HG02610 (cell line): ENCODE data around the gene GTSE1.

Experiments
- ATAC-seq: cut with Tn5 transposase; IDR thresholded peaks from one replicate; pipeline ENCODE4 v1.9.1; 2021; ENCODE audit warnings: mild to moderate bottlenecking, moderate library complexity; ENCODE audit not compliant: unreplicated experiment

Gene GTSE1

DNA sequence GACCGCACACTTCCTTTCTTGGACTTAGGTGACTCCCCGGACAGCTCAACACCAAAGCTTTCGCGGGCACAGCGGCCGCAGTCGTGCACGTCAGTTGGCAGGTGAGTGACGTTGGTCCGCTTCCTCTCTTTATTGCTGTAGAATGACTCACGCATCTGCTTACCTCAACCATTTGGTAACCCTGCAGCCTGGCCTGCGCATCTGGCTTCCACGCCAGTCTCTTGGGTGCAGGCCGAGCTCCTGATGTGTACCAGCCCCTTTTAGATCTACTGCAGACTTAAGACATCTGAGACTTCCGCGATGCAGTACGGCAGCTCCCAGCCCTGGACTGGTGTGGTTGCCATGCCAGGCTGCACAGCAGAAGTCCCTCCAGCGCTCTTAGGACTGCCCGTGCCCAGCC lies 26.5 kb downstream of the GTSE1 start:
- no peak for ATAC-seq

DNA sequence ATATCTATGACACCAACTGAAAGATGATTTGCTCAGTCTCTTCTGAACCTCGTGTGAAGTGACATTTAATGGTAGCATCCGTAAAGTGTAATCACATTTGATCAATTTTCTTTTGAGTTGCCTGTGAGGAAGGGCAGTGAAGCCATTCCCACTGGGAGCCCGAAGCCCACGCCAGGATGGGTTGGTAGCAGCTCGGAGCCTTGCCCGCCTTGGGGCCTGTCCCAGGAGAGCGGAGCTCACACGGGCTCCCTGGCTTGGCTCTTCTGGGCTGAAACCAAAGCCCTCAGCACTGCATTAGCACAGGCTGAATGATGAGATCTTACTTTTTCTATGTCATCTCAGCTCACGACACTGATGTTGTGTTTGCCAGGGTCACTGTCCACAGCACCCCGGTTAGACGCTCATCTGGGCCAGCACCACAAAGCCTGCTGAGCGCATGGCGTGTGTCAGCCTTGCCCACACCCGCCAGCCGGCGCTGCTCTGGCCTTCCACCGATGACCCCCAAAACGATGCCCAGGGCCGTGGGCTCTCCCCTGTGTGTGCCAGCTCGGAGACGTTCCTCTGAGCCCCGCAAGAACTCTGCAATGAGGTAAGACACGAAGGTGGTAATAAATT lies 29.5 kb downstream of the GTSE1 start:
- no peak for ATAC-seq

DNA sequence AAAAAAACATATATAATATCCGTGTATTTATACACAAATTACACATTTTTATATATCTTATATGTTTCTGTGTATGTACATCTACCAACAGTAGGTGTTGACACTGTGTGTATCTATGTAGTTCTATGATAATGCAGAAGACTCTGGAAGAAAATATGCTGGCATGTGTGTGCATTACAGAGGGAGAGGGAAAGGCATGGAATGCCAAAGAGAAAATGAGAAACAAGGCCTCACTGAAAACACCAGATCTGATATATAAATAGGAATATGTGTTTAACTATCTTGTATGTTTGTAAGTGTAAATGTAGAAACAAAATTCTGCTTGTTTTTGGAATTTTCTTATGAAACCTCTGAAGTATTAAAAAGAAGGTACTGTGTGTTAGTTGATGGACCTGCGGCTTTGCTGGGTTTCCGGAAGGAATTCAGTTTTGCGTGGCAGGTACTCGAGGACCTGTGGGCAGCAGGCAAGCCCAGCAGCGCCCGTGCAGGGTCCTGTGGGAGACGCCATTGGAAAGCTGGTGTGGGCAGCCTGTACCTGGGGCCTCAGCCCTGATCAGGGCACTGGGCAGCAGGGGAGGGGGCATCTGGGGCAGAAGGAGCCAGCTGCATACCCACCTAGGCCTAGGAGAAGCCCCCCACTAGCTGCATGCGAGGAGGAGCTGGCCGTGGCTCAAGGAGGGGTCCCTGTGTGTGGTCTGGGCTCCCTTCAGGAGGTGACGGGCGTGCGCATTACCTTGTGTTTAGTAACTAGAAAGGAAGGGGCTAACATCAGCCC lies 31.2 kb downstream of the GTSE1 start:
- no peak for ATAC-seq

DNA sequence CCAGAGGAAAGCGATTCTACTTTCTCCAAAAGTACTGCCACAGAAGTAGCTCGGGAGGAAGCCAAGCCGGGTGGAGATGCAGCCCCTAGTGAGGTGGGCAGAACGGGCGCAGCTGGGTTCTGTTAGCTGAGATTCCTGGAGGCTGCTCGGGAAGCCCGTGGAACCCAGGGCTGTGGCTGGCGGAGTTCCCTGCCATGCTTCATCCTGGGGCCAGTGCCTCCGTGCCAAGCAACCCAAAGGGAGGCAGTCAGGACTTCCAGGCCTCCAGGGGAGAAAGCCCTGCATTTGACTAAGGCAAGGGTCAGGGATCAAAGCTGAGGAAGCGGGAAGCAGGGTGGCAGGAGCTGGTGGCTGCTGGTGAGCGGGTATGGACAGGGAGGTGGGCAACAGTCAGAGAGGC lies 32.1 kb downstream of the GTSE1 start:
- no peak for ATAC-seq

DNA sequence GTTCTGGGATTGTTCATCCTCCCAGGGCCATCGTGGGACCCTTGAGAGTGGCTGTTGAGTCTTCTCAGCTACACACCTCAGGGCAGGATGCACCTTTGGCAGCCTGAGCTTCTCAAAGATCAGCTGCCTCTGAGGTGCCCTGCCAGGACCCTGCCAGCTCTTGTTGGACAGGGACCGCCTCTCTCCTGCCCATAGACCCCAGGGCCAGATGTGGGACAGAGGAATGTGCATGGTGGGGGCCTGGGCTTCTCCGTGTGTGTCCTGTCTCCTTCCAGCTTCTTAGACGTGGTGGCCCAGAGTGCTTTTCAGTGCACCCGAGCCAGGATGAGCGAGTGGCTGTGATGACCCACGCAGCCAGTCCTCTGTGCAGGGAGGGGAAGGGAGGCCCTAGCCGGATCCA lies 32.9 kb downstream of the GTSE1 start:
- no peak for ATAC-seq

DNA sequence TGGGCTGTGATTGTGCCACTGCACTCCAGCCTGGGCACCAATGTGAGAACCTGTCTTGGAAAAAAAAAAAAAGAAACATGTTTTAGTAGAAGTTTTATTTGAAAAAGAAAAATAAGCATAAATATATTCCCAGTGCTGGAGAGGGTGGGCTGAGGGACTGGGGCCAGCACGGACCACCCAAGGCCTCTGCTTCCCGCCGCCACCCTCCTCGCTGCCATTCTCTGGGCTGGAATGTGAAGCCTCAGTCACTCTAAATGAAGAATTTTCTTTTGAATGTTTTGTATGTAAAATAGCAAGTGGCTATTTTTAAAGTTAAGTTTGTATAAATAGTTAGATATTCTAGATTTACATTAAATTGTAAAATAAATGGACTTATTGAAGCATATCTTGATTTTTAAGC lies 33.8 kb downstream of the GTSE1 start:
- ATAC-seq = no peak

DNA sequence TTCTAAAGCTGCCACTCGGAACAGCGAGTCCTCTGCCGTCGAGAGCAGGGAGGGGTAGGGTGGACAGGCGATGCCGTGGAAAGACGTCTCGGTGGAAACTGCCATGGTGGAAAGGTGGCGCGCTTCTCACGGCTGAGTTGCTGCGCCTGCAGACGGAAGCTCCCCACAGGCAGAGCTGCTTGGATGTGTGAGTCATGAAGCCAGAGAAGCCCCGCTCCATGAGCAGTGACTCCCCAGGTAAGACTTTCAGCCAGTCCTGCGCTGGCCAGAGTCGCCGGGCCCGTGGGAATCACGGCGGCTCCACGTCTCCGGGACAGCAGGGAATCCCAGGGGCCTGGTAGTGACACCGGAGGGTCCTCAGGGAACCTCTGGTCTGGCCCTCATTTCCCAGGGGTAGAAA lies 34.8 kb downstream of the GTSE1 start:
- no peak for ATAC-seq

DNA sequence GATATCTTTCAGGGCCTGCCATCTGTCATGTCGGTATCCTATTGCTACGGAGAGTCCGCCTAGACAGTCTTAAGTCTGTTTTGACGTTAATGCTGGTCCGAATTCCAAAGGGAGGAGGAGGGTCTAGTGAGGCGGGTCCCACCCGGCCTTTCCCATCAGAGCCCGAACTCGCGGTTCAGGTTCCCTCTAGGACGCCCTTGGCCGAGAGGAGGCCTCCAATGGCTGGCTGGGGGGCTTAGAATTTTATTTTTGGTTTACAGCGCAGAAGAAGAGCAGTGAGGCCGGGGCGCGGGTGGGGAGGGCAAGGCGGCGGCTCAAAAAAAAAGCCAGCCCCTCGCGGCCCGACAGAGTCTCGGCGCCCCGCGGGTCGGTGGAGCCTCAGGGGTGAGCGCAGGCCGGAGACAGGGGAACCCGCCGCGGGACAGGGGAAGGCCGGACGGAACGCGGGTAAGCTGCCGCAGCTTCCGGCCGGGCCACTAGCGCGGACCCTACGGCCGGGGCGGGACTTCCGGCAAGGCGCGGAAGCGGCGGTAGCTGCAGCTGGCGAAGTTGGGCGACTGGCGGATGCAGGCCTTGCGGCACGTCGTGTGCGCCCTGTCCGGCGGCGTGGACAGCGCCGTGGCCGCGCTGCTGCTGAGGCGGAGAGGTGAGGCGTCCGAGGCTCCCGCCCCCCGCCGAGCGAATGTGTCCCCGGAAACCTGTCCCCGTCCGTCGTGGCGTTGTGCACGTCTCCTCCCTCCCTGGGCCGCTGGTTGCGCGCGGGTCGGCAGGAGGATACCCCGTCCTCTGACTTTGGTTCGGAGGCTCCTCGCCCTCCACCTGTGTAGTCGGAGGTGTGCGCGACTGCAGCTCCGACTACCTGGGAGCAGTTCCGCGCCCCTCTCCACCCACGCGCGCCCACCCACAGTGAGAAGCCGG lies 38.8 kb downstream of the GTSE1 start, which contains the start of gene TRMU:
Gene TRMU (plus strand): TSS at position 514 of the 918 bp plus-strand sequence. CDS start 51 bp downstream, at position 565.
- ATAC-seq = peak; percentile 85

DNA sequence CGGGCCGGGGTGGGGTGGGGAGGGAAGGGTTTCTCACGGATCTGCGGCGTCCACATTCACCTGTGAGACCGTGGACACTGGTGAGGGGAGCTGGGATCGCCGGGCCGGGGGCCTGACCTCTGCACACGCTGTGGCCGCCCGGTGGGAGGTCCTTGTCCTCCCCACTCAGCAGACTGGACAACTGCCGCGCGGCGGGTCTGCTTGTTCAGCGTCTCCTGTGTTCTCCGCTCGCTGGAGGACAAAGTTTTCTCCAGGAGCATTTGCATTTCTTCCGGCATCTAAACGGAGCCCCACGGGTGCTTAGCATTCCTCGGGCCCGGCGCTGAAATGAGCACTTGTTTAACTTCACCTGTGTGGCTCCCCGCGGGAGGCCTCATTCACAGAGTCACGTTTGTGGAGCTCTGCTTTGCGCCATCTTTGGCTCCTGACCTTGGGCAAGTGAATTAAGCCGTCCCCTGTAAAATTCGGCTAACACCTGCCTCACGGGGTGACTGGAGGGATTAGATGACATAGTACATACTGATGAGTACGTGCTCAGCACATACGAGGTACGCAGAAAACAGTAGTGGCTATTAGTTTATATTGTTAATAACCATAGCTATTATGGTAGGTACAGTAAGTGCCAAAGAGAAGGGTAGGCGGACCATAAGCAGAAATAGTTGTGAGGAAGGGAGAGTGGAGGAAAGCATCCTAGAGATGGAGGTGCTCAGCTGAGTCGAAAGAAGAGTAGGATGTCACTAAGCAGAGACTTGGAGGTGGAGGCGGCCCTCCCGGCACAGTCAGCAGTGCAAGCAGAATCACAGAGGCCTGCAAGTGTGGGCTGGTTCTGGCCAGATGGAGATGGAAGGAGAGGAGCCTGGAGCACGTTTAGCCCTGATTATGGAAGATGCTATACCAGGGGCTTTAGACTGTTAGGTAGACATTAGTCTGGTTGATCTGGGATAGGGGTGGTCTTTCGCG lies 39.7 kb downstream of the GTSE1 start:
- ATAC-seq = peak; percentile 4

DNA sequence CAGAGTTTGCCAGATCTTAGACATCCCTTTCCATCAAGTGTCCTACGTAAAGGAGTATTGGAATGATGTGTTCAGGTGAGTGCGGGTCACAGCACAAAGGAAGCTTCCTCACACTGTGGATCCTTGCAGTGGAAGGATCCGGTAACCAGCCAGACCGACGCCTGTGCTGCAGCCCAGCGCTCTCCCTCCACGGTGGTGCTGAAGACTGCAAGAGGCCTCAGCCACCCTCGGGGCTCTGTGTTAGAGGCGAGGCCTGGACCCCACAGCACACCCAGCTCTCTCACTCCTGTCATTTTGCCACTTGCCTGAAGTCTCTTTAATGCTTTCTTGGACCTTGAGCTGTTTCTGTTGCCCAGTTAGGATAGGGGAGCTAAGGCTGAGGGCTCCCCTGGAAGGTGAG lies 41.2 kb downstream of the GTSE1 start:
- no peak for ATAC-seq

DNA sequence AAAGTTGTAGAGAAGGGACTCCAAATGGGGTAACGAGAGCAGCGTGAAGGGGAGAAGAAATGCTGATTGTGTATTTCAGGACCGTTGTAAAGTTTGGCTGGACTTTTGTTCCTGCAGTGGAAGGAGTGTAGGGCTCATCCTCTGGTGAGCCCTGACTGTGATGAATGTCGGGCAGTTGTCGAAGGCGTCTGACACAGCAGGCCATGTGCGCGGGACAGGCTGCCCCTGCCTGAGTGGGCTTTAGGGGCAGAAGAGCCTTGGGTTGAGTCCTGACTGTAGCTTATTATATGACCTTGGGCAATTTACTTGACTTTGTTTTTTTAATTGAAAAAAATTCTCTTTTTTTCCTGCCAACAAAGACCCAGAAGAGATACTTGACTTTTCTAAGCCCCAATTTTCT lies 42.0 kb downstream of the GTSE1 start:
- ATAC-seq = no peak

DNA sequence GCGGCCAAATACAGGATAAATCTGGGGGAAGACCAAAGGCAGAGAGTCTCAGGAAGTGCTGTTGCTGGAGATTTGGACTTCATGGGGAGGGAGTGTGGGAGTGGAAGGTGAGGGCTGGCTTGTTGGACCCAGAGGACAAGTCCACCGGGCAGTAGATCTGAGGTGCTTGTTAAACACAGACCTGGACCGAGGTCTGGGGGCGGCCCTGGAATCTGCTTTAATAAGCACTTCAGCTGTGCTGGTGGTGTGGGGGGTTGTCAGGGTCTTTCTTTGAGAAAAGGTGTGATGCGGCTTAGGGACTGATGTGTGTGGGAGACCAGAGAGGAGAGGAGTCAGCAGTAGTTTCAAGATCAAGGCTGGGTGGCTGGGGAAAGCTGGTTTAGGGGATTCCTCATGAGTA lies 43.3 kb downstream of the GTSE1 start:
- ATAC-seq = no peak

DNA sequence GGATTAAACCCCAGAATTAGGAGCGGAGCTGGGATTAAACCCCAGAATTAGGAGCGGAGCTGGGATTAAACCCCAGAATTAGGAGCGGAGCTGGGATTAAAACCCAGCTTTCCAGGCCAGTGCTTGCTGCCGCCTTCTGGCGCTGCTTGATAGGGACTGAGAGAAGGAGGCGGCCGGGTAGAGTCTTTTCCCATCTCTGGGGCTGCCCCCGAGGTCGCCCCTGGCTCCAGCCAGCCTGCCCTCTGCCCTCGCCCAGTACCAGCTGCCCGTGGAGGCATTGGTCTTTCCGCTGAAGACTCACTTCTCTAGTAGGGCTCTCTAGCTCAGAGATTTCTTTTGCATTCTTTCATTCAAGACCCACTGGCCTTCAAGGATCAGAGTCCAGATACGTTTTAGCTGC lies 44.0 kb downstream of the GTSE1 start:
- ATAC-seq = no peak

DNA sequence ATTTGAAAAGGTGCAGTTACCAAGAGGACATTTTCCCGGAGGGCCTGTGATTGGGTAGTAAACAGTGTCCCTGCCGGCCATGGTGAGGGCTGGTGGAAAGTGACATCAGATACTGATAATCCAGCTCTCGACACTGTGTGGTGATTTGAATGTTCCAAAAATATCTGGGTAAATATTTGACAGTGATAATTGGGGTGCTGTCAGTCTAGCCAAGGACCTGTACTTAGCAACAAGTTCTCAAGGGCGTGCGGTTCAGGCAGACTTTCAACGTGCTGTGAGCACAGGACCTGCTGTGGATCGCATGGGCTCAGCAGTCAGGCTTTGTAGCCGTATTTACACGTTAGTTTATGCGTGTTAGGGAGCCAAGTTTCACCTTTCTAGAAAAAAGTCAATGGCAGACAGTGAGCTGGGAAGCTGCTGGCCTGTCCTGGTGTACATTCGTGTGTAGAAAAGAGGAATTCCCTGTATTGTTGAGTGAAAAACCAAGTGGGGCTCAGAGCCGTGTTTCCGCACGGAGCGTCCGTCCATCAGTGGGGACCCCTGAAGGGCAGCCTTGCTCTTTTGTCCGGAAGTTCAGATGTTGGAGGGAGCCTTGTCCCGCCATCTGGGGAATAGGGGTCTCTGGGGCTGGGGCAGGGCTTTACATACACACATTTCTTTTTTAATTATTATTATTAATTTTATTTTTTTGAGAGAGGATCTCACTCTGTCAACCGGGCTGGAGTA lies 50.2 kb downstream of the GTSE1 start:
- ATAC-seq = no peak

DNA sequence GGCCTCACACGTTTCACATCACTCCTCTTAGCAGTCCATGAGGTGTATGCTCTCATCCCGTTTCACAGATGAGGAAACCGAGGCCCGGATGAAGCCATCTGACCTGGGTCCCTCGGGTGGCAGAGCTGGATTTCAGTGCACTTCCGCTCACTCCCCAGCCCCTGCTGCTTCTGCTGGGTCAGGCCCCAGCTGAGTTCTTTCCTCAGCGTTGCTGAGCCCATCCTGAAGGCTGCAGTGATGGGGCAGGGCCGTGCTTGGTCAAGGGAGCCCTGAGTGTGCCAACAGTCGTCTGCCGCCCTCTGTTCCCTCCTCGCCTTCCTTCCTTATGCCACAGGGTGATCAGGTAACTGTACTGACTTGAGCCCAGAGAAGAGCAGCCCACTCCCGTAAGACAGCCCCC lies 51.0 kb downstream of the GTSE1 start:
- no peak for ATAC-seq

DNA sequence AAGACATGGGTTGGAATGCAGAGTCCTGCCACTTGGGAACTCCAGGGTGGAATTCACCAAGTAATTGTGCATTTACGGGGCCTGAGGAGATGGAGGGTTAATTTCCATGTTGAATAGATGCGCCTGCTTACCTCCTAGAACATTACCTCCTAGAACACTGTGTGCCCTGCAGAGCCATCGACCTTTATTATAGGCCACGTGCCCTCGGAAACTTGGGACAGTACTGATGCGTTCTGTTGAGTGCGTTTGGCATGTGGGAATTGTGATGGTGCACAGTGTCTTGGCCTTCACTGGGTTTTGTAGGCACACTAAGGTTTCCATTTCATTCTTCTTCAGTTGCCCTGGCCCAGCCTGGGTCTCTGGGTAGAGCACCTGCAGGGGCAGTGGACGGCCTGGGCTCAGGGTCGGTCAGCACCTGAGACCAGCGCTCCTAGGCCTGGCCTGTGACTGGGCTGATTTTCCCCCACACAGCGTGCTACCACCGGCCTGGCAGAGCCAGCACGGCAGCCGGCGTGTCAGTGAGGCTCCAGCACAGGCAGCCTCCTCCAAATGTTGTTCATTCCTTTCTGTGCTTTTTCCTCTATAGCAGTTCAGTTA lies 51.5 kb downstream of the GTSE1 start:
- no peak for ATAC-seq

DNA sequence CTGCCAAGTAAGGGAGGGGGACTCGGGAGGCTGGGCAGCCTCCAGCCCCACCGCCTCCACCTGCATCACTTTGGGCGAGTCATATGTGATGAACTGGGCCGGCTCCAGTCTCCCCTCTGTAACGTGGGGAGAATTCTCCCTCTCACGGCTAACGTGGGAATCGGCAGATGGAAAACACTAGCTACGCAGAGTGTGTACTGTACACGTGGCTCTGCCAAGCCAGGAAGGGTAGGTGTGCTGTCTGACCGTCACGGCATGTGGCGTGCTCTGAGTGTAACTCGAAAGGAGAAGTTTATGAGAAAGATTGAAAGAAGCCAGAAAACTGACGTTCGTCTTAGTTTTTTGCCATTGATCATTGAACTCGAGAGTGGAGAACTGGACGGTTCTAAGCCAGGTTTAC lies 52.6 kb downstream of the GTSE1 start:
- no peak for ATAC-seq

DNA sequence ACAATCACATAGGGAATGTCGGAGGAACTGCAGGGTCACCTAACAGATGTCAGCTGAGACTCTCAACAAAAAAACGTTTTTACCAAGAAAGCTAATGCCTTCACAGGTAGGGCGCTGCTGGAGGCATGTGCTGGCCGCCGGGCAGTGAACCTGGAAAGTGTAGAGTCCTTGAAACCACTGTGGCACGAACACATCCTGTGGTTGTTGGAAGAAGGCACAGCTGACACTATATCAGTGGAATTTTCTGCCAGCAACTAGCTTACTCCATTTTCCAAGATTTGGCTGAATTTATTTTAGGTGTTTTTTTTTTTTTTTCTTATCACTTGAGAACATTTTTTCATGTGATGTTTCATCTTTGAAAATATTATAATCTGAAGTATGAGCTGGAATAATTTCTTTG lies 53.0 kb downstream of the GTSE1 start:
- no peak for ATAC-seq

DNA sequence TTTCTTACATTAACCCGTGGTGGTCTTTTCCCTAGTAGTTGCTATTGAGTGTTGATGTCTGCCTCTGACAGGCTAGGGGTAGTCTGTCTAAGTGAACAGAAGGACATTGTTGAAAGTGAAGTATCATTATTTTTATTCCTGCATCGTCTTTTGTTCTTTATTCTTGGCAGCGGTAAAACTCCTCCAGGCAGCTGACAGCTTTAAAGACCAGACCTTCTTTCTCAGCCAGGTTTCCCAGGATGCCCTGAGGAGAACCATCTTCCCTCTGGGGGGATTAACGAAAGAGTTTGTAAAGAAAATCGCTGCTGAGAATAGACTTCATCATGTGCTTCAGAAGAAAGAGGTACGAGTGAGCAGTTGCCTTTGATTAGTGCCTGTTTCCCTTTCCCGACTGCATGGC lies 53.5 kb downstream of the GTSE1 start:
- ATAC-seq = no peak
